ENCODE data around the gene SLC12A9.

Gene SLC12A9

GRCh38 chr7:100886142-100886935 lies 33.8 kb downstream of the SLC12A9 start (continued):
- TF ChIP-seq TCF7L2 (IDR thresholded peaks at IDR 0.05; ENCODE audit: borderline replicate concordance, low read depth, low read length) (no peak), GLIS1 (tag by site-specific recombination; IDR thresholded peaks at IDR 0.05) (no peak), ZNF19 (tag by site-specific recombination; IDR thresholded peaks at IDR 0.05; ENCODE audit: low read depth) (no peak), ZNF157 (tag by site-specific recombination; IDR thresholded peaks at IDR 0.05) (no peak), ZNF791 (tag by site-specific recombination; IDR thresholded peaks at IDR 0.05) (no peak), ZNF692 (tag by site-specific recombination; IDR thresholded peaks at IDR 0.05) (no peak), ZNF426 (tag by site-specific recombination; IDR thresholded peaks at IDR 0.05) (no peak), GLIS2 (tag by site-specific recombination; IDR thresholded peaks at IDR 0.05) (no peak), OVOL3 (tag by site-specific recombination; IDR thresholded peaks at IDR 0.05) (no peak), ZNF391 (tag by site-specific recombination; IDR thresholded peaks at IDR 0.05; ENCODE audit: borderline replicate concordance, low read depth) (no peak), ZNF645 (tag by site-specific recombination; IDR thresholded peaks at IDR 0.05) (no peak), YY1 (tag by site-specific recombination; IDR thresholded peaks at IDR 0.05) (no peak)

GRCh38 chr7:100886936-100887515 lies 34.5 kb downstream of the SLC12A9 start:
- 0 out of 2 replicates have a peak, but pooled peaks have one; percentile 70 for TF ChIP-seq ZNF837 (tag by site-specific recombination; IDR thresholded peaks at IDR 0.05)
- TF ChIP-seq ZBTB48 (tag by site-specific recombination; IDR thresholded peaks at IDR 0.05) = 0 out of 2 replicates have a peak, but pooled peaks have one; percentile 17
- peak; percentile 63; the same call in 1 of the 2 replicates for TF ChIP-seq REST (tag by site-specific recombination; IDR thresholded peaks at IDR 0.05)
- no peak for TF ChIP-seq RBAK (tag by site-specific recombination; IDR thresholded peaks at IDR 0.05)
- TF ChIP-seq ZNF600 (tag by site-specific recombination; IDR thresholded peaks at IDR 0.05) = peak; percentile 91
- TF ChIP-seq HIC1 (tag by site-specific recombination; IDR thresholded peaks at IDR 0.05) = 0 out of 2 replicates have a peak, but pooled peaks have one; percentile 32
- H3K4me3 ChIP-seq (ENCODE audit: low read depth, low read length) = no peak overlapping the region
- H3K27ac ChIP-seq (ENCODE audit: extremely low read depth, low read depth, low read length) = peak overlapping the region; percentile 94
- ChIA-PET POLR2A (interaction anchor here (1.4 to 8.7 kb wide), 3 partner anchors 10 to 199 kb away, joined by 4 to 198 read pairs (median 5); partner anchors contain the start of genes POP7 and SRRT), CTCF (interaction anchor here (0.7 to 1.2 kb wide), 3 partner anchors 8 to 632 kb away, joined by 3 to 5 read pairs (median 4); partner anchors contain the start of gene EPHB4)
- H3K9me3 ChIP-seq (ENCODE audit: control insufficient read depth, insufficient read depth, low read depth, low read length) = no peaks in the 10 kb centered on the region
- H3K4me1 ChIP-seq (ENCODE audit: control insufficient read depth, insufficient read depth, low read length) = peaks cover 4% of the 10 kb centered on the region; the same call in 1 of the 2 replicates
- H3K36me3 ChIP-seq (ENCODE audit: control insufficient read depth in 2 of 2, insufficient read depth in 1 of 2, low read length in 2 of 2) = peaks cover 26 to 67% of the 10 kb centered on the region in 2 experiments
